DMS153 (cell line): ENCODE measurements around the gene SMIM31.

Experiments
- DNase-seq: peaks from one replicate; lab custom pipeline; 2025; lab: John Stamatoyannopoulos, UW

The SMIM31 gene

DNA sequence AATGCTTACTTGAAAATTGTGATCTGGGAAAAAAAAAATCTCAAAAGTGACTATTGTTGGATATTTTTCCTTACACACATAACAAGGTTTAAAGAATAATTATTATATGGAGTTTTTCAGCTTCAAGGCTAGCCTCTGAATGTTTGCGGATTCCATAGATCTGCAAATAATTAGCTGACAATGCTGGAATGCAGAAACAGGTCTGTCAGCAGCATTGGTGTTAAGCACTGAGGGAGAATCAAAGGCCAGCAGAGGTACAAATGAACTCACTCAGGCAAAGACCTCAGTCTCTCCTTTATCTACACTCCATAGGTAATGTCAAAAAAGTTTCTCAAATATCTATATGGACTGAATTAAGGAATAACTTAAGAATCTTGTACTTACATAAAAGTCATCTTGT is 35.1 kb downstream of the SMIM31 start:
- no peak for DNase-seq

GRCh38 chr4:164790249-164790648 is 36.3 kb downstream of the SMIM31 start:
- DNase-seq, result no peak

- no peak for DNase-seq
These were observed 45.5 kb downstream of the SMIM31 start for GRCh38 chr4:164799410-164799809.

- no peak for DNase-seq
These were observed 46.9 kb downstream of the SMIM31 start for GRCh38 chr4:164800786-164801185.

DNA sequence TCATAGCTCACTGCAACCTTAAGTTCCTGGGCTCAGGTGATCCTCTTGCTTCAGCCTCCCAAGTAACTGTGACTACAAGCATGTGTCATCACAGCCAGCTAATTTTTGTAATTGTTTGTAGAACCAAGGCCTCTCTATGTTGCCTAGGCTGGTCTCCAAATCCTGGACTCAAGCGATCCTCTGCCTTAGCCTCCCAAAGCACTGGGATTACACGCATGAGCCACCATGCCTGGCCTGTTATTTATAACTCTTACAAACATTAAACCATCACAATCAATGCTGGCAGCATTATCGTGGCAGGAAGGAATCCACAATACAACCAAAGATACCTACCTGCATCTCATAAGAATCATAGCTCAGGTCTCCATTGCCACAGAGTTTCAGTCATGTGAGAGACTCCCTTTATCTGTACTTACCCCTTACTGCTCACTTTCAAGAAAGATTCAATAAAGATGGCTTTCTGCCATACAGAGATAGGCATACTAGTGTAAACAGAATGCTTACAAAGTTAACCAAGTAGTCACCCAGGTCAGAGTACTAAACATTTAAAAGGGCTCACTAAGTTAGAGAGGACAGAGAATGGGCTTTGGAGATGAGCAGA is 48.5 kb downstream of the SMIM31 start:
- DNase-seq, result no peak

DNA sequence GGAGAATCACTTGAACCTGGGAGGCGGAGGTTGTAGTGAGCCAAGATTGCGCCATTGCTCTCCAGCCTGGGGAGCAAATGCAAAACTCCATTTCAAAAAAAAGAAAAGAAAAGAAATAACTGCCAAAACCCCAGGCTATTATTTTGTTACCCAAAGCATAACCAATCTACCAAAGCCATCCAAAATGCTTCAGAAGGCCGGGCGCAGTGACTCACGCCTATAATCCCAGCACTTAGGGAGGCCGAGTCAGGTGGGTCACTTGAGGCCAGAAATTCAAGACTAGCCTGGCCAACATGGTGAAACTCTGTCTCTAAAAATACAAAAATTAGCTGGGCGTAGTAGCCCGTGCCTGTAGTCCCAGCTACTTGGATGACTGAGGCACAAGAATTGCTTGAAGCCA is 49.8 kb downstream of the SMIM31 start:
- DNase-seq, result no peak

DNA sequence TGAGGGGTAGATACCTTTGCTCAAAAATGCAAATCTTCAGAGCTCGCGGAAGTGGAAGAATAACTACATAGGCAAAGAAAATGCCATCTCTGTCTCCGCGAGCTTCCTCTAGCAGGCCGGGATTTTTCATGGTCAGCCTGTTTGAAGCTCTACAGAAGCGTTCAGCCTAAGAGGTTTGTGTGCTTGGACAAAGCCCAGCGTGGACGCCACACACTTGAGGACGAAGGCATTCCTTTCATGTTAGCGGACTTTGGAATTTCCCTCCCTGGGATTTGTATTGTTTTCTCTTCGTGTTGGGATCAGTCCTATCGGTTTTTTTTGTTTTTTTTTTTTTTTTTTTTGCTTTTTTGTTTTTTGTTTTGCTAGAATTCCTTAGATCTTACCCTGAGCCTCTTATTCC is 53.7 kb downstream of the SMIM31 start:
- no peak for DNase-seq

DNA sequence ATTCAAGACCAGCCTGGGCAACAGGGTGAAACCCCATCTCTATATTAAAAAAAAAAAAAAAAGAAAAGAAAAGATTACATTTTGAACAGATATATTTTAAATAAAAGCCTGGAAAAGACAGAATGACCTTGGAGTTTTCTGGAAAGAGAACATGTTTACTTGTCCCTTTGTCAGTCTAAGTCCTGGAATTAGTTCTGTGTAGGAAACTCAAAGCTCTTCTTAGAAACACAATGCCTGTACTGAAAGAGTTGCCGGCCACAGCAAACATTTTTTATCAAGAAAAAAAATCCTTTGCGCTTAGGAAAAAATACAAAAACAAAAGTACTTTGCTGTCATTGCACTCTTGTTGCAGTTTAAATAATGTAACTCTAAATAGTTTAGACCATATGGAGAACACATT is 59.6 kb downstream of the SMIM31 start:
- no peak for DNase-seq

- no peak for DNase-seq
These were observed 61.8 kb downstream of the SMIM31 start for GRCh38 chr4:164815711-164816110.

GRCh38 chr4:164819366-164819765 is 65.4 kb downstream of the SMIM31 start:
- DNase-seq, result no peak

- DNase-seq, result no peak
These were observed 67.8 kb downstream of the SMIM31 start for GRCh38 chr4:164821711-164822110.

GRCh38 chr4:164824581-164824980 is 70.7 kb downstream of the SMIM31 start:
- DNase-seq, result no peak

- DNase-seq, result no peak
These were observed 75.0 kb downstream of the SMIM31 start for GRCh38 chr4:164828955-164829354.

GRCh38 chr4:164846566-164846965 is 92.6 kb downstream of the SMIM31 start:
- peak; percentile 5 for DNase-seq

DNA sequence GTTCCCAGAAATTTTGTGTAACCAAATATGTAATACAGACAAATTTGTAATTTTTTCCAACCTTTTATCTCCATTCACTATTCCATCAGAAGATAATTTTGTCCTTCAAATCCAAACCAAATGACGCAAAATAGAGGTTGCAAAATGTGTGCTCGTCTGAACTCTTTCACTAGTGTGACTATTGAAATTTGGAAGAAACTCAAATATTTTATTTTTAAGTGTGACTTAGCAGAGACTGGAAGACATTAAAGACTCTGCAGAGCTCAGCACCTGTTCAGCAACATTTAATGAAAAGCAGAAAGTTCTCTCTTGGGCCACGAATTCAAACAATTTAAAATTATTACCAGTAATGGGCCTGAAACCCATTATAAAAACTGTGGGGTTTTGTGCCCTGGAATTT is 93.1 kb downstream of the SMIM31 start:
- DNase-seq, result no peak

DNA sequence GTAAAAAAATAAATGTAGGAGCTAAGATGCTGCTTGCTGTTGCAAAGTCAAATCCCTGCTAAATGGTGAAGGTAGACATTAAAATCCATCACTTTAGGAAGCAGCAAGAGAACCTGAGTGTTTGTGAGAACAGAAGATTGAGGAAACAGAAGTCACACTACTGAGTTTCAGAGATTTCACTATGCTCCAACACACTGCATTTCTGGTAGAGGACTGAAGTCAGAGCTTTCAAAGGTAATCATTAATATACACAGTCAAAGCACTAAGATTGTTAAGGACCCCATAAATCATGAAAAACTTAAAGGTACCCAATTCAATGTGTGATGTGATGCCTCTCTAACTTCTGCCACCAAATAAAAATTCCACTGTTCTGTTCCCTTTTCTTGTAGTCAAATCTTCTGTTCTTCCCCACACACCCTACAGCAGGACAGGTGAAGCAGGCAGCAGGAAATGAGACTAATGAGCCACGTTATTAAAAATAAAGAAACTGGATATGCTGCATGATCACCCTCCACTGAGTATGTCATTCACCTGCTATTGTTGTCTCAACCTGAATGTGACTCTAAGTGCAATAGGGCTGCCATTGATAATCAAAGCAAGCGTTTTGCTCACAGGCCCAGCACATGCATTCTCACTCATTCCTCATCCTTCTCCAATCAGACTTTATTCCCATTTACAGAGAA is 94.2 kb downstream of the SMIM31 start:
- peak; percentile 18 for DNase-seq
